Colonic mucosa (tissue), 4 donors: ENCODE results near the gene AGPAT3. TPM values are rescaled to one million over a fixed set of nuclear protein-coding genes. Genes with fewer than 3 reads are reported as not detected.

Experiments
- DNase-seq: peaks from one replicate; pipeline ENCODE4 v3.0.0-alpha.2; 2020
- H3K27ac ChIP-seq: fragments of 200-600 bp; one replicate; pipeline ENCODE4 v1.8.0; 2021
- H3K27me3 ChIP-seq: fragments of 200-600 bp; one replicate; pipeline ENCODE4 v1.8.0; 2021
- H3K36me3 ChIP-seq: fragments of 200-600 bp; one replicate; pipeline ENCODE4 v1.8.0; 2021
- H3K4me1 ChIP-seq: fragments of 200-600 bp; one replicate; pipeline ENCODE4 v1.8.0; 2021; ENCODE audit warnings: mild to moderate bottlenecking
- H3K4me3 ChIP-seq: fragments of 200-600 bp; one replicate; pipeline ENCODE4 v1.8.0; 2021
- H3K9ac ChIP-seq, 2 donors: one replicate each; pipeline ENCODE4 v1.7.0; 2013; ENCODE audit warnings: control low read depth in 2 of 2, low read depth in 2 of 2, low read length in 2 of 2
- H3K9me3 ChIP-seq: fragments of 200-600 bp; one replicate; pipeline ENCODE4 v1.8.0; 2021
- CTCF ChIP-seq: fragments of 200-600 bp; IDR thresholded peaks from one replicate; pipeline ENCODE4 v1.8.0; 2022; ENCODE audit warnings: antibody characterized with exemption, mild to moderate bottlenecking
- intact Hi-C: fragments of 100-400 bp; cut with DNase I; formaldehyde crosslinking; loops from one replicate; pipeline ENCODE4 v1.14.1; 2022
- total RNA-seq, 2 donors: library from RNA; stranded (reverse); fragmentation: NEBNext Ultra II Directional in 1 of 2; extraction: Animal tissue kit (Norgen Biotek cat#: 25700) in 1 of 2; gene quantifications; one replicate each; pipeline ENCODE4 v1.2.1, GENCODE V29; 2021
- donor health status: healthy.
- donor health status: DM: no; HTN: no; CAD: no.
- donor health status: DM: no; HTN: no; CAD: no.

The AGPAT3 gene
- total RNA-seq, 2 donors from 2014 or later, result 82.2 to 101 TPM

GRCh38 chr21:43937051-43937832 is 72.2 kb downstream of the AGPAT3 start:
- Histone ChIP-seq H3K9ac (no peak overlapping the region), H3K4me3 (no peak overlapping the region), H3K9me3 (no peaks in the 10 kb centered on the region), H3K4me1 (no peaks in the 10 kb centered on the region), H3K36me3 (no peaks in the 10 kb centered on the region), H3K27ac (no peak overlapping the region), H3K27me3 (no peaks in the 10 kb centered on the region)
- intact Hi-C loops, result loop anchor here (5.0 kb wide), 1 partner anchor 130 kb away; no protein-coding TSS in a partner anchor
- no peak for DNase-seq
- TF ChIP-seq CTCF, result no peak

GRCh38 chr21:43937891-43938309 is 72.9 kb downstream of the AGPAT3 start:
- no peaks in the 10 kb centered on the region for H3K4me1 ChIP-seq
- no peak for TF ChIP-seq CTCF
- no peaks in the 10 kb centered on the region for H3K27me3 ChIP-seq
- H3K9me3 ChIP-seq, result no peaks in the 10 kb centered on the region
- no peaks in the 10 kb centered on the region for H3K36me3 ChIP-seq
- no peak overlapping the region for H3K9ac ChIP-seq
- intact Hi-C loops, result loop anchor here (5.0 kb wide), 1 partner anchor 131 kb away; no protein-coding TSS in a partner anchor
- H3K27ac ChIP-seq, result no peak overlapping the region
- DNase-seq, result no peak
- no peak overlapping the region for H3K4me3 ChIP-seq

- Histone ChIP-seq H3K27me3 (no peaks in the 10 kb centered on the region), H3K9ac (peak overlapping the region; percentile 38 to 53), H3K9me3 (no peaks in the 10 kb centered on the region), H3K4me3 (peak overlapping the region; percentile 34), H3K36me3 (no peaks in the 10 kb centered on the region), H3K4me1 (no peaks in the 10 kb centered on the region), H3K27ac (no peak overlapping the region)
- intact Hi-C loops, result loop anchor here (5.0 kb wide), 1 partner anchor 132 kb away; no protein-coding TSS in a partner anchor
- peak; percentile 86 for DNase-seq
- peak; percentile 98 for TF ChIP-seq CTCF
Observed at GRCh38 chr21:43938751-43939442, 73.9 kb downstream of the AGPAT3 start.

- no peaks in the 10 kb centered on the region for H3K36me3 ChIP-seq
- no peak overlapping the region for H3K27ac ChIP-seq
- no peaks in the 10 kb centered on the region for H3K9me3 ChIP-seq
- H3K27me3 ChIP-seq, result no peaks in the 10 kb centered on the region
- no peak overlapping the region for H3K4me3 ChIP-seq
- no peak overlapping the region for H3K9ac ChIP-seq
- no peak for TF ChIP-seq CTCF
- intact Hi-C loops, result loop anchor here (5.0 kb wide), 1 partner anchor 132 kb away; no protein-coding TSS in a partner anchor
- no peaks in the 10 kb centered on the region for H3K4me1 ChIP-seq
- no peak for DNase-seq
Observed at GRCh38 chr21:43939443-43940328, 74.7 kb downstream of the AGPAT3 start.
